Raji (cell line): Measurements from ENCODE around the gene CDKAL1.

ENCODE experiments used
- POLR2A ChIP-seq: IDR thresholded peaks from 2 replicates; pipeline ENCODE4 v1.6.1; 2011; ENCODE audit warnings: low read depth, low read length, control low read depth; ENCODE audit not compliant: insufficient read depth

Gene CDKAL1

DNA sequence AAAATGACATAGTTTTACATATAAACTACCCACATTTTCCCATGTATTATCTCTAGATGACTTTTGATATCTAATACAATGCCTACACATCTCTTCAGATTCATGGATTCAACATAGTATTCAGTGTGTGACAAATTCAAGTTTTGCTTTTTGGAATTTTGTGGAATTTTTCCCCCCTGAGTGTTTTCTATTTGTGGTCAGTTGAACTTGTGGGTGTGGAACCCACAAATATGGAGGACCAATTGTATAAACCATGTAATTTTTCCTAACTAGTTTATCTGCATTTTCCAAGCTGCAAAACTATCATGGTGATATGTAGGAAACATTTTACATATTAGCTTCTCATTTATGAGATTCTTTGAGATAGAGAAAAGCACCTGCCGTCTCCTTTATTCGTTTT lies 685.0 kb downstream of the CDKAL1 start:
- no peak for TF ChIP-seq POLR2A

DNA sequence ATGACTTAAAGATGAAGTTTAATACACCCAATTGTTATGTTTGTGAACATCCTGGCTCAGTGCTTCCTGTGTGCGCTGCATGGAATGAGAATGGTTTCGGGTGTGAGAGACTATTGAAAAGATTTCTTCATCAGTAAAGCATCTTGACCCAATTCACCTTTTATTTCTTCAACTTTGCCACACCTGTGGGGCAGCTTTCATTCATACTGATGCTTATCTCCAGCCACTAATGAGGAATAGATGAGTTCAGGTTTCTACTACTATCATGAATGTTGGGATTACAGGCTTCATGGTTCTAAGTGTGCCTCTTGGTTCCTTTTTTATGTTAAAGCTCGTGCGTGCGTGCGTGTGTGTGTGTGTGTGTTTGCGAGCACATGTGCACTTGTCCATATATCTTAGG lies 685.6 kb downstream of the CDKAL1 start:
- no peak for TF ChIP-seq POLR2A

DNA sequence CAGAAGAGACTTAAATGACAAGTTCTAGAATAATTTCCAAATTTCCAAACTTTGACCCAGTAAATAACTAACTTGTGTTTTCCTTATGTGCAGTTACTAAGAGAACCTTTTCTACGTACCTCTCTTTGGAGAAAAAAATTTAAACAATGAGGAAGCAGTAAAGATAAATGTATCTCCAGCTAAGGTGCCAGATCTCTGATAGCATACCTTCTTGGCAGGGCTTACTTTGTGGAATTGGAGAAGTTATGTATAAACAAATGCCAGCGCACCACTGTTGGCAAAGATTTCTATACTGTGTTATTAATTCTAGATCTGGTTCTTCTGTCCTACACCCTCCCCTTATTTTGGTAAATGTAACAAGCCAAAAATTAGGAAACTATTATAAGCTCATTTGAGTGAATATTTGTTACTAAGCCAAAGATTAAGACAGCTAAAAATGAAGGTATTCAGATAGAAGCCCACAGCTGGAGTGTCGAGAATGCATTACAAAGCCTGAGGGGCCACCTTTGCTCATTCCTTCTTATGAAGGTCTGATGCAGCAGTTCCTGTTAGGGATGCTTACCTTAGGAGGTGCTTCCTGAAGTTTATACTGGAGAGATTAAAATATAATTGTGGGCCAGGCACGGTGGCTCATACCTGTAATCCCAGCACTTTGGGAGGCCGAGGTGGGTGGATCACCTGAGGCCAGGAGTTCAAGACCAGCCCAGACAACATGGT lies 686.2 kb downstream of the CDKAL1 start:
- TF ChIP-seq POLR2A = no peak

DNA sequence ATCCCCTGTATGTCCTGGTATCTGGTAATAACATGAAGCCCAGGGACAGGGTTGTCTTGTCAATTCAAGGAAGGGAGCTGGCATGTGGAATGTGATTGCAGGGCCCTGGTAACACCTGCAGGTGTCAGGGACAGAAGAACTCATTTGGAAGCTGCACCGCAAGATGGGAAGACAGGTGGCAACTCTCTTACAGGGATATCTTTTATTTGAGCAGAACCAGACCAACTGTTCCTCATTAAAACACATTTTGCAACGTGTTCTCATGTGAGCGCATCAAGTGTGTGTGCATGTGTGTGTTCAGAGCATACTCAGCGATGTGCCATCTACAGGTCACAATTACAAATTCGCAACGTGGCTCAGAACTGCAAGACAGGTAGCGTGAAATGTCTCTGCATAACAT lies 688.4 kb downstream of the CDKAL1 start:
- no peak for TF ChIP-seq POLR2A

GRCh38 chr6:21225912-21226311 lies 691.7 kb downstream of the CDKAL1 start:
- no peak for TF ChIP-seq POLR2A

GRCh38 chr6:21227486-21227885 lies 693.2 kb downstream of the CDKAL1 start:
- TF ChIP-seq POLR2A = no peak

GRCh38 chr6:21228411-21228810 lies 694.2 kb downstream of the CDKAL1 start:
- no peak for TF ChIP-seq POLR2A

- TF ChIP-seq POLR2A = no peak
Observed at GRCh38 chr6:21228876-21229460, 694.7 kb downstream of the CDKAL1 start.

DNA sequence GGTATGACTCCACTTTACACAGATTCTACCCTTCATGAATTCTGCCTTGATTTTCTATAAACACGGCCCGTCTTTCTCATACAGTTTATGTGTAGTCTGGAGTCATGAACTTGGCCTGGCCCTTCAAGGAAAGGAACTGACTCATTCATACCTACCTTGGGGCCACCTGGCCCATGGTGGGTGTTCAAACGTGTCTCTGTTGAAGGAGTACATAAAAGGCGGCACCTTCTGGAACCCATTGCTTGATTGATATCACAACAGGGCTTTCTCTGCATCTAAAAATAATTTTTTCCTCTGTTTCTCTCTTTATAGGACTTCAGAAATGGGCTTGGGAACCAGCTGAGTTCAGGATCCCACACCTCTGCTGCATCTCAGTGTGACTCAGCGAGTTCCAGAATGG lies 696.3 kb downstream of the CDKAL1 start:
- TF ChIP-seq POLR2A = no peak

GRCh38 chr6:21235162-21235561 lies 700.9 kb downstream of the CDKAL1 start:
- TF ChIP-seq POLR2A = no peak

GRCh38 chr6:21238208-21238607 lies 704.0 kb downstream of the CDKAL1 start:
- no peak for TF ChIP-seq POLR2A

GRCh38 chr6:21240709-21241108 lies 706.5 kb downstream of the CDKAL1 start:
- TF ChIP-seq POLR2A = no peak

DNA sequence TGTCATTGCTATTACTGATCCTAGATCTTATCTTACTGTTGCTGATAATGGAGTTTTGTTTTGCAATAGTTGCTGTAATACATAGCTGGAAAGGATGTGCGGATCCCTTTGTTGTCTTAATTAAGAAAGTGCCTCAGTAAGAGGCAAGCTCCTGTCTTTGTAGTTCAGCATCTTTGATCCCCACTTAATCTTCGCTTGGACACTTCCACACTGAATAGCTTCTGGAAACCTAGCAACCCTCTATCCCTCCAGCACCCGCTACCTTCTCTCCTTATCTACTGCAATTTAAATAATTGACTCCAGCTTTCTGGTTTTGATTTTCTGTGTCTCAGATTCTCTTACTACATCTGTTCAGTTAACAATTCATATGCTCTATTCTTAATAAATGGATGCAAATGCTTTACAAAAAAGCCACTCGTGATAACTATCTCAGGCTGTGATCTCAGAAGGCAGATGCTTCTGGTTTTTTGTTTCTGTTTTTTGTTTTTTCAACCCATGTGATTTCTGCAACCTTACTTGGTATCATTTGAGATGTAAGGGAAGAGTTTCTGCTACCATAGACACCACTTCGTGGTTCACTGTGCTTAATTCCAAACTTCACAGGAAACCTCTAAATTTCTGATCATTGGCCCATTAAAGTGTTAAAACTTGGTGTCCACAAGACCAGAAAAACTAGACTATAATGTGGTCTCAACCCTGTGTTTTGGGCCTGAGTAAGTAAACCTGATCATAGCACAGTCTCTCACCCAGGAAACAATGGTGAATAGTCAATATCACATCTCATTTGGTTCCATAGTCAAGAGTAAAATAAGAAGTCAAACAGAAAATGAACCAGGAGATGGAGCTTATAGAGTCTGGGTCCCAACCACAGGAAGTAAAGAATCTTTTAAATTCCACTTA lies 707.2 kb downstream of the CDKAL1 start:
- no peak for TF ChIP-seq POLR2A

DNA sequence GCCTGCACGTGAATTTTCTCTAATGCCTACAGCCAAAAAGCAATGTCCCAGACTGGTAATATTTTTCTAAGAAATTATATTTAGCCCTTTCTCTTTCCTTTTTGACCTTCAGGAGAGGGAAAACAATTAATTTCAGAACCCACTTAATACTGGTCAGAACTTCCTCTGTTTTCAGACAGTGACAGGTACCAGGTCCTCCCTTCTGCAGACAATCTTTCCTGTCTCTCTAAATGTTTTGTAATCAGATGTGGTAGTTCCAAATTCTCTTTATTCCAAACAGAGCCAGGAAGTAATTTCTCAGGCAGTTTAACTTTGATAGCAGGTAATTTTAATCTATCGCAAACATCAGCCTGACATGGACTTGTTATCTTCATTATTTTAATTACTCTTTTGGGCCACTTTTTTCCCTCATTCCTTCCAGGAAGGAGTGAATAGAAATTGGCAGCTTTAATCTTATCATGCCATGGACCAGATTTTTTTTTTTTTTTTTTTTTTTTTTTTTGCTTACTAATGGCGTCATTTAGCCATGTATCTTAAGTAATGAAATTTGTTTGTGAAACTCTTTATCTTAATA lies 710.7 kb downstream of the CDKAL1 start:
- no peak for TF ChIP-seq POLR2A

DNA sequence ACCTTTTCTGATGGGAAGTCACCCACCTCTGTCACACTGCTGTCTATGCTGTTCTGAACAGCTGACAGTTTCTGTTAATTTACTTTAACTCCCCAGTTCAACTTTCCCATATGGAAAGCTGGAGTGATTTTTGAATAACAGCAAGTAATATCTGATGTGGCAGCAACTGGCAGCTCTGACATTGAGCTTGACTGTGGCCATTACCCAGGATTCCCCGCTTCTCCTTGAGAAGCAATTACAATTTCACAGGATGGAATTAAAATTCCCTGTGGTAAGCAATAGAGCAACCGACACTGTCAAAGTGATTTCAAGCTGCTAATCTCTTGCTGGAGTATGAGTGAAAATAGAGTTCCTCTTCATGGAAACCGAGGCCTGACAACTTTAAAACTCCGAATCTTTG lies 711.2 kb downstream of the CDKAL1 start:
- no peak for TF ChIP-seq POLR2A
